OCI-LY1 (cell line): ENCODE measurements around the gene TRIM2.

Experiments
- H2AFZ ChIP-seq: fragments of 200-600 bp; sonication (generic), shearing (Covaris generic); 2 replicates; pipeline ENCODE4 v1.6.0; 2014; ENCODE audit warnings: antibody characterized with exemption, mild to moderate bottlenecking, low read length
- H3F3A ChIP-seq: fragments of 200-600 bp; sonication (generic), shearing (Covaris generic); 2 replicates; pipeline ENCODE4 v1.6.0; 2014; ENCODE audit warnings: mild to moderate bottlenecking, antibody characterized with exemption, low read length, moderate library complexity; ENCODE audit not compliant: insufficient read depth
- H3K27ac ChIP-seq: fragments of 200-600 bp; sonication (generic); 2 replicates; pipeline ENCODE4 v1.5.1; 2014; ENCODE audit warnings: low read length, mixed run types, mild to moderate bottlenecking, low read depth; ENCODE audit not compliant: poor library complexity, severe bottlenecking
- H3K27me3 ChIP-seq: fragments of 200-600 bp; sonication (generic); 2 replicates; pipeline ENCODE4 v1.6.0; 2014; ENCODE audit warnings: antibody characterized with exemption, mild to moderate bottlenecking, low read length, moderate library complexity; ENCODE audit not compliant: insufficient read depth
- H3K36me3 ChIP-seq: fragments of 200-600 bp; sonication (generic); 2 replicates; pipeline ENCODE4 v1.6.1; 2014; ENCODE audit warnings: mild to moderate bottlenecking, antibody characterized with exemption, low read length, moderate library complexity, mixed read lengths; ENCODE audit not compliant: insufficient read depth
- H3K4me1 ChIP-seq: fragments of 200-600 bp; sonication (generic); 2 replicates; pipeline ENCODE4 v1.5.1; 2014; ENCODE audit warnings: mild to moderate bottlenecking, low read length, moderate library complexity; ENCODE audit not compliant: insufficient read depth, severe bottlenecking
- H3K4me2 ChIP-seq: fragments of 200-600 bp; sonication (generic), shearing (Covaris generic); 2 replicates; pipeline ENCODE4 v1.6.1; 2014; ENCODE audit warnings: low read length
- H3K4me3 ChIP-seq: fragments of 200-600 bp; sonication (generic); 2 replicates; pipeline ENCODE4 v1.5.1; 2014; ENCODE audit warnings: low read length, low read depth, mild to moderate bottlenecking, mixed read lengths; ENCODE audit not compliant: poor library complexity, severe bottlenecking
- H3K79me2 ChIP-seq: fragments of 200-600 bp; shearing (Covaris generic); 2 replicates; pipeline ENCODE4 v1.6.1; 2016; ENCODE audit warnings: mixed run types, low read length, mixed read lengths; ENCODE audit not compliant: insufficient read depth
- H3K9ac ChIP-seq: fragments of 200-600 bp; sonication (generic), shearing (Covaris generic); 2 replicates; pipeline ENCODE4 v1.6.1; 2014; ENCODE audit warnings: mild to moderate bottlenecking, low read length, mixed read lengths
- H3K9me2 ChIP-seq: fragments of 200-600 bp; sonication (generic), shearing (Covaris generic); 2 replicates; pipeline ENCODE4 v1.6.1; 2014; ENCODE audit warnings: low read depth, mild to moderate bottlenecking, low read length, mixed read lengths
- H3K9me3 ChIP-seq: fragments of 200-600 bp; shearing (Covaris generic); 2 replicates; pipeline ENCODE4 v1.6.1; 2014; ENCODE audit warnings: low read length, mixed read lengths
- H4K20me1 ChIP-seq: fragments of 200-600 bp; sonication (generic), shearing (Covaris generic); 2 replicates; pipeline ENCODE4 v1.6.0; 2016; ENCODE audit warnings: mild to moderate bottlenecking, low read length; ENCODE audit not compliant: insufficient read depth
- EZH2 ChIP-seq: fragments of 200-600 bp; sonication (generic), shearing (Covaris generic); IDR thresholded peaks from 2 replicates; pipeline ENCODE4 v1.8.0; 2017; ENCODE audit warnings: borderline replicate concordance, mixed run types, mild to moderate bottlenecking, antibody characterized with exemption, low read length, moderate library complexity, mixed read lengths
- TF ChIP-seq, protein P1 (sequence below): fragments of 200-600 bp; sonication (generic), shearing (Covaris generic); IDR thresholded peaks from 2 replicates; pipeline ENCODE4 v1.5.1; 2017; ENCODE audit warnings: mild to moderate bottlenecking, antibody characterized with exemption, low read length, moderate library complexity, mixed read lengths

TRIM2 gene

DNA sequence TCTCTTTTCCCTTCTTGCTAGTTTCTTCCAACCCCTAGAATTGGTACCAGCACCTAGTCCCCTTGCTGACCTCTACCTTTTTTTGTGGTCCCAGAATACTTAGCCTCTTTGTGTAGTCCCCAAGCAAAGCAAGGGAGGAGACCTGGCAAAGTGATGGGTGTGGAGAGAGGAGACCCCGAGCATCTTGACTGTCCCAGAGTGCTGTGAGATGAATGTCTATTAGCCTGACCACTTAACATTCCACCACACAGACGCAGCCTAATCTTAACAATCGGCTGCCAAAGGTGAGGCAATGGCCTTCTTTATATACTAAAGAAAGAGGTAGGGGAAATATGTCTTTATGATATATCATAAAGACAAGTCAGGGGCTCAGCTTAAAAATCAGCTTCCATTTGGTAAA is 55.9 kb downstream of the TRIM2 start:
- Histone ChIP-seq H3K79me2 (no peaks in the 10 kb centered on the region), H3K36me3 (no peaks in the 10 kb centered on the region)

GRCh38 chr4:153260553-153261300 is 56.5 kb downstream of the TRIM2 start:
- no peak overlapping the region for H3K9ac ChIP-seq
- TF ChIP-seq, protein P1, sequence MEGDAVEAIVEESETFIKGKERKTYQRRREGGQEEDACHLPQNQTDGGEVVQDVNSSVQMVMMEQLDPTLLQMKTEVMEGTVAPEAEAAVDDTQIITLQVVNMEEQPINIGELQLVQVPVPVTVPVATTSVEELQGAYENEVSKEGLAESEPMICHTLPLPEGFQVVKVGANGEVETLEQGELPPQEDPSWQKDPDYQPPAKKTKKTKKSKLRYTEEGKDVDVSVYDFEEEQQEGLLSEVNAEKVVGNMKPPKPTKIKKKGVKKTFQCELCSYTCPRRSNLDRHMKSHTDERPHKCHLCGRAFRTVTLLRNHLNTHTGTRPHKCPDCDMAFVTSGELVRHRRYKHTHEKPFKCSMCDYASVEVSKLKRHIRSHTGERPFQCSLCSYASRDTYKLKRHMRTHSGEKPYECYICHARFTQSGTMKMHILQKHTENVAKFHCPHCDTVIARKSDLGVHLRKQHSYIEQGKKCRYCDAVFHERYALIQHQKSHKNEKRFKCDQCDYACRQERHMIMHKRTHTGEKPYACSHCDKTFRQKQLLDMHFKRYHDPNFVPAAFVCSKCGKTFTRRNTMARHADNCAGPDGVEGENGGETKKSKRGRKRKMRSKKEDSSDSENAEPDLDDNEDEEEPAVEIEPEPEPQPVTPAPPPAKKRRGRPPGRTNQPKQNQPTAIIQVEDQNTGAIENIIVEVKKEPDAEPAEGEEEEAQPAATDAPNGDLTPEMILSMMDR: no peak
- no peak for TF ChIP-seq EZH2
- H3K79me2 ChIP-seq: no peaks in the 10 kb centered on the region
- H3K9me3 ChIP-seq: peaks cover 2% of the 10 kb centered on the region; the same call in 1 of the 2 replicates
- H2AFZ ChIP-seq: no peak overlapping the region
- H4K20me1 ChIP-seq: no peaks in the 10 kb centered on the region
- H3K27ac ChIP-seq: no peak overlapping the region
- no peaks in the 10 kb centered on the region for H3F3A ChIP-seq
- H3K36me3 ChIP-seq: no peaks in the 10 kb centered on the region
- no peaks in the 10 kb centered on the region for H3K4me1 ChIP-seq
- H3K9me2 ChIP-seq: no peaks in the 10 kb centered on the region
- no peak overlapping the region for H3K4me3 ChIP-seq
- H3K27me3 ChIP-seq: peaks cover 9% of the 10 kb centered on the region; the same call in 1 of the 2 replicates
- no peak overlapping the region for H3K4me2 ChIP-seq

More for the DNA sequence above, 55.9 kb downstream of the TRIM2 start:
- H3K27me3 ChIP-seq: peaks cover 9% of the 10 kb centered on the region; the same call in 1 of the 2 replicates
- H3K4me2 ChIP-seq: no peak overlapping the region
- no peaks in the 10 kb centered on the region for H3F3A ChIP-seq
- no peak overlapping the region for H3K9ac ChIP-seq
- no peak for TF ChIP-seq EZH2
- TF ChIP-seq, protein P1: no peak
- no peak overlapping the region for H2AFZ ChIP-seq
- H3K4me1 ChIP-seq: no peaks in the 10 kb centered on the region
- no peaks in the 10 kb centered on the region for H3K9me2 ChIP-seq
- no peaks in the 10 kb centered on the region for H4K20me1 ChIP-seq
- H3K27ac ChIP-seq: no peak overlapping the region
- H3K9me3 ChIP-seq: peaks cover 2% of the 10 kb centered on the region; the same call in 1 of the 2 replicates
- H3K4me3 ChIP-seq: no peak overlapping the region

DNA sequence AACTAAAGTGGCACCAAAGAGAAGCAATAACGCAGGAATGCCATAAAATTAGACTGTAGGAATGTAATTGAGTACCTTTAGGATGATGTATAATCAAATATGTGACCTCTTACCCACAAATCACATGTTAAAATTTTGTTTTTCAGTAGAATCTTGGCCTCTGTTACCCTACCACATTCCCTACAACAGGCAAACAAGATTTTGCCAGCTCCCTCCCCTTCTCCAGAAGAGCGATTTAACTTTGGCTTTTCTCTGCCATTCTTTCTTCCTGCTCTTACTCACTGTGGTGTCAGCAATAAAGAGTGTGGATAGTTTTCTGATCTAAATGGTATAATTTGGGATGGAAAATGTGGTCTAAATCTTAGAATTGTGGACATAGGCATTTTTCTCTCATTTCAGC is 57.2 kb downstream of the TRIM2 start:
- TF ChIP-seq, protein P1: no peak
- no peak for TF ChIP-seq EZH2
- no peaks in the 10 kb centered on the region for H4K20me1 ChIP-seq
- no peak overlapping the region for H3K27ac ChIP-seq
- H3F3A ChIP-seq: no peaks in the 10 kb centered on the region
- H3K79me2 ChIP-seq: no peaks in the 10 kb centered on the region
- no peak overlapping the region for H3K9ac ChIP-seq
- no peaks in the 10 kb centered on the region for H3K9me2 ChIP-seq
- no peak overlapping the region for H2AFZ ChIP-seq
- no peak overlapping the region for H3K4me3 ChIP-seq
- no peaks in the 10 kb centered on the region for H3K4me1 ChIP-seq
- no peak overlapping the region for H3K4me2 ChIP-seq
- peaks cover 2% of the 10 kb centered on the region; the same call in 1 of the 2 replicates for H3K9me3 ChIP-seq
- H3K36me3 ChIP-seq: no peaks in the 10 kb centered on the region
- H3K27me3 ChIP-seq: peaks cover 9% of the 10 kb centered on the region; the same call in 1 of the 2 replicates
